ENCODE data around the gene GNAZ.
A peak's percentile ranks its signal among the peaks of the same experiment; 100 is the strongest.

The GNAZ gene

DNA sequence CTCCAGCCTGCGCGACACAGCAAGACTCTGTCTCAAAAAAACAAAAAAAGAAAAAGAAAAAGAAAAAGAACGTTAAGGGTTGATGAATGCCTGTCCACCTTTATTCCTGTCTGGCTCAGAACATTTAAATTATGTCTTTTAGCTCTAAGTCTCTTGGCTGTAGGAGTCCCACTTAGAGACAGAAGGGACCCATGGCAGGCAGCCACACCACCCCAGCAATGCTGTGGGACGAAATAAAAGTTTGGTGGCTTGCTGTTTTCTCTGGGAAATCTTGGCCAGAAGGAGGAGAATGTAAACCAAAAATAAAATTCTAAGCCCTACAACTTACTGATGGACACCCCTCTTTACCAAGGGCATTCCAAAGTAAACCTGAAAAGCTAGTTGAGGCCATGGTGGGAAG lies 38.9 kb upstream of the GNAZ start:
- TF ChIP-seq, protein P1, sequence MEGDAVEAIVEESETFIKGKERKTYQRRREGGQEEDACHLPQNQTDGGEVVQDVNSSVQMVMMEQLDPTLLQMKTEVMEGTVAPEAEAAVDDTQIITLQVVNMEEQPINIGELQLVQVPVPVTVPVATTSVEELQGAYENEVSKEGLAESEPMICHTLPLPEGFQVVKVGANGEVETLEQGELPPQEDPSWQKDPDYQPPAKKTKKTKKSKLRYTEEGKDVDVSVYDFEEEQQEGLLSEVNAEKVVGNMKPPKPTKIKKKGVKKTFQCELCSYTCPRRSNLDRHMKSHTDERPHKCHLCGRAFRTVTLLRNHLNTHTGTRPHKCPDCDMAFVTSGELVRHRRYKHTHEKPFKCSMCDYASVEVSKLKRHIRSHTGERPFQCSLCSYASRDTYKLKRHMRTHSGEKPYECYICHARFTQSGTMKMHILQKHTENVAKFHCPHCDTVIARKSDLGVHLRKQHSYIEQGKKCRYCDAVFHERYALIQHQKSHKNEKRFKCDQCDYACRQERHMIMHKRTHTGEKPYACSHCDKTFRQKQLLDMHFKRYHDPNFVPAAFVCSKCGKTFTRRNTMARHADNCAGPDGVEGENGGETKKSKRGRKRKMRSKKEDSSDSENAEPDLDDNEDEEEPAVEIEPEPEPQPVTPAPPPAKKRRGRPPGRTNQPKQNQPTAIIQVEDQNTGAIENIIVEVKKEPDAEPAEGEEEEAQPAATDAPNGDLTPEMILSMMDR (IDR thresholded peaks at IDR 0.05; ENCODE audit: low read depth, low read length, missing control alignments) = no peak
- no peak for DNase-seq (ENCODE audit: low read depth)
- no peak overlapping the region for H3K4me3 ChIP-seq (ENCODE audit: low read depth, low read length)

DNA sequence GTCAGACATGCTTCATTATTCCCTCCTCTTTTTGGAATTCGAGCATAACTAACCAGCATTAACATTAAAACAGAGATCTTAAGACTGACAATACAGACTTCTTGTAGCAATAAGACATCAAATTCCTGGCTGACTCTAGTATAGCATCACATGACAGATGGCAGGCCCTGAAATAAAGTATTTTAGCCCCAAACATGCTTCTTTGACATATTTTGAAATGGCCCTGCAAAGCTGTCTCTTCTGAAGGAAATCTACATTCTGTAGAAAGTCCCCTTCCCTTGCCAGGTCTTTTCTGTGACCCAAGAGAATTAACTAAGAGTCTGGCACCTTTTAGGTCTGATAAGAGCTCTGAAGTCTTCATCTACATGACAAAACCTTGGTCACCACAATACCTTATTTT lies 38.5 kb upstream of the GNAZ start:
- no peak for DNase-seq (ENCODE audit: low read depth)
- no peak overlapping the region for H3K4me3 ChIP-seq (ENCODE audit: low read depth, low read length)
- TF ChIP-seq, protein P1 (IDR thresholded peaks at IDR 0.05; ENCODE audit: low read depth, low read length, missing control alignments) = no peak

DNA sequence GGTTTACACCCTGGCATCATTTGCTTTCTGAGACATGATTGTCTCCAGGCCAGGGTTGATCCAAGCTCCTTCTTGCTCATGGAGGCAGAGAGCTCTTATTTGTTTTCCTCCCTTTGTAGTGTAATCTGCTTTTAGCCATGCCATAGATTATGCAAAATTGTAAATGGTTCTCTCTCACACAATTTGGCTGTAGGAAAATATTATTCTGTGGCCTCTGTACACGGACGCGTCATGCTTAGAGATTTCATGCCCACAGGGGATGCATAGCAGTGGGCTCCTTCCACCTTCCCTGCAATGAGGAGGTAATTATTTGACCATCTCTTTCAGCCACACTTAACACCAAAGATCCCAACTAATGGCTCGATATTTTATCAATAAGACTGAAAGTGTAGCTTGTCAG lies 37.7 kb upstream of the GNAZ start:
- TF ChIP-seq, protein P1 (IDR thresholded peaks at IDR 0.05; ENCODE audit: low read depth, low read length, missing control alignments) = no peak
- H3K4me3 ChIP-seq (ENCODE audit: low read depth, low read length) = no peak overlapping the region
- DNase-seq (ENCODE audit: low read depth) = no peak

DNA sequence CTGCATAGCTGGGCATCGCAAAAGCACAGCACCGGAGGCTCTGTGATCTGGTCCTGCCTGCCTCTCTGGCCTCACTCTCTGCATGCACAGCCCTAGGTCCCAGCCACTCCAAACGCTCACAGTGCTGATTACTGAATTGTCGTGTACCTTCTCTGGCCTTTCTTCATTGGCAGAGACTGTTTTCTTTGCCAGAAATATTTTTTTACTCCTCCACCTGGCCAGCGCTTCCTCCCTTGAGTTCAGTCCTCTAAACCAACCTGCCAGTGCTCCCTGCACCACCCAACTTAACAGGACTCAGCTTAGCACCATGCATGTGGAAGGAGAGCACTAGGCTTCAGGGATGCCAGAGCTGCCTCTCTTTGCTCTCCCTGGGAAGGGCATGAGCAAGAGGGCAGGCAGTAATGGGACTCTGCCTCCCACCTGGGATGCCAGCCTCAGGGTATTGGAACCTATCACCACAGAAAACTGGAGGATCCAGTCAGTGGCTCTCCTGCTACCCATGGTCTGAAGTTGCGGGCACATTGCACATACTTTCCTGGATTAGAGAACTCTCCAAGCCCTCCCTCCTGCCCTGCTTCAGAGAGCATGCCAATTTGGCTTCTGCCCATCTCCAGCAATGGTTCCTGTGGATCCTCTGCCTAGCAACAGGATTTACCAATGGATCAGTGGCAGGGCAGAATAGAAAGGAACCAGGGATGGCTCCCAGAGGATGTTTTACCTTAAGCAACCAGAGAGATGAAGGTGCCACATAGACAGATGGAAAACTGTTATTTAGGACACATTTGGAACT lies 37.0 kb upstream of the GNAZ start:
- TF ChIP-seq, protein P1 (IDR thresholded peaks at IDR 0.05; ENCODE audit: low read depth, low read length, missing control alignments) = no peak
- no peak overlapping the region for H3K4me3 ChIP-seq (ENCODE audit: low read depth, low read length)
- DNase-seq (ENCODE audit: low read depth) = no peak

DNA sequence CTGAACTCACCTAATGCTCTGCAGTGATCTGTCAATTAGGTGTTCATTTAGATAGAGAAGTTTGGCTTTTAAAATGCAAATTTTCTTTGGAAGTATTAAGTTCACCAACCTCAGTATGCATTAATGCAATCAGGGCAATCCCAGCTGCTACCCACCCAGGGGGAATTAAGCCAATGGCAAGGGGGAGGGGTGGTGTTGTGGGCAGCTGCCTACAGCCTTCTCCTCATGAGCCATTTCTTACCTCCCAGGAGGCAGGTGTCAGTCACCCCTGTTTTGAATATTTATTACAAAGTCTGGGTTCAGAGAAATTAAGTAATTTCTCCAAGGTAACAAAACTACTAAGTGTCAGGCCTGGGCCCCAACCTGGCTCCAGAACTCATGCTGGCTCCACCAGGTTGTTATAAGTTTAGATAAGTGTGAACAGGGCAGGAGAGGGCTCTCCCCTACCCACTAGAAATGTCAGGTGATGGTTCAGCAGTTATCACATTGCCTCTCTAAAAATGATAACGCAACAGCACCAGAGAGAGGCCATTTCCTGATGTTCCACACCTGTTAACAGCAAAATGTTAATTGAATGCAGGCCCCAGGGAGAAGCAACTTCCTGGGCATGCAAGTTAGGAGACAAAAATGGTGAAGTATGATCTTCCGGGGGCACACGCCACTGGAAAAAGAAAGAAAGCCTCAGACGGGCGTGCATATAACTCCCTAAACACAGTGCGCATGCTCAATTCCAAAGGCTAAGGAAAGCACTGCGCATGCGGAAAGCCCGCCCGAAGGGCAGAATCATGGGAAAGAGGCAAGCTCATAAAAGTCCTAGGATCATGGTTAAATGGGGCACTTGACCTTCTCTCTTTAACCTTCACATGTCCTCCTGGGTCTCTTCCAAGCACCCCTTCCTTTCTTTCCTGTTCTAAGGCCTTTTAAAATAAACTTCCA lies 35.4 kb upstream of the GNAZ start:
- DNase-seq (ENCODE audit: low read depth) = peak; percentile 7
- H3K4me3 ChIP-seq (ENCODE audit: low read depth, low read length) = no peak overlapping the region
- TF ChIP-seq, protein P1 (IDR thresholded peaks at IDR 0.05; ENCODE audit: low read depth, low read length, missing control alignments) = no peak

DNA sequence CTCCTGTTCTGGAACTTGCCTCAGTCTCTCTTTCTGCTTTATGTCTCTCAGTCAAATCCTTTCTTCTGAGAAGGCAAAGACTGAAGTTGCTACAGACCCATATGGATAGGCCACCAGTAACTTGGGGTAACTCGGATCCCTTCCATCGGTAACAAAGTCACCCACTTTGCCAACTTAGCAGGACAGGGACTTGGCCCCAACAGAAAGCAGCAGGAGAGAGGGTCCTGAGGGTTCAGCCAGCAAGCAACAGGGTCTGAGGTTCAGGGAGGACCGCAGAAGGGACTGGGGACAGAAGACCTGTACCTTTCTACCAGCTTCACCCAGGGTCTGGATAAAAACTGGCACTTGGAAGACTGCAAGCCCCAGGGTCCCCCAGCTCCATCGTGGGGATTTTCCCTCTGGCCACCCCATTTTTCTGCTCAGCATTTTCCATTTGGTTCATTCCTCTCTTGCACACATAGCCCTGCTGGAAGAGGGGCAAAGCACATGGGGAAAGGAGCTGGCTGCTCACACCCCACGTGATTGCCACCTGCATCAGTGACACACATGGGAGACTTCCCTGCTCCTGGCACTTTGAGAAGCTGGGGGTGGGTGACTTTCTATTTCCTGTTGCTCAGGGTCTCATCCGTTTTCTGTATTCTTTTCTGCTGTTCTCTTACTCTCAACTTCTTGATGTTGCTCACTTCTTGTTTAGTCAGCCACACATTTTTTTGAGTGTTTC lies 34.6 kb upstream of the GNAZ start:
- TF ChIP-seq, protein P1 (IDR thresholded peaks at IDR 0.05; ENCODE audit: low read depth, low read length, missing control alignments) = no peak

More for the DNA sequence above, 34.6 kb upstream of the GNAZ start:
- H3K4me3 ChIP-seq (ENCODE audit: low read depth, low read length) = no peak overlapping the region
- DNase-seq (ENCODE audit: low read depth) = peak; percentile 10

All from GM12864 (cell line).